Kidney (tissue), 14 donors: ENCODE measurements around the gene TASOR. TPM values are rescaled to one million over a fixed set of nuclear protein-coding genes. Genes with fewer than 3 reads are reported as not detected.

ENCODE experiments used
- DNase-seq, 5 donors: peaks; one replicate each; pipeline ENCODE4 v3.0.0-alpha.2; 2013 to 2020
- FAIRE-seq: peaks from 2 replicates; lab custom pipeline; 2012; peaks lifted over from hg19 to GRCh38; lab: Jason Lieb, UNC
- H3K27ac ChIP-seq, 2 donors: one replicate each; pipeline ENCODE4 v1.7.0; 2013; ENCODE audit warnings: low read depth in 2 of 2, low read length in 2 of 2, inconsistent platforms in 1 of 2
- H3K27me3 ChIP-seq: one replicate; pipeline ENCODE4 v1.7.1; 2013; ENCODE audit warnings: low read length, inconsistent platforms; ENCODE audit not compliant: control insufficient read depth, insufficient read depth
- H3K36me3 ChIP-seq, 3 donors: one replicate each; pipeline versions ENCODE4 v1.7.0 to v1.7.1; 2013; ENCODE audit warnings: low read length in 3 of 3, control low read depth in 1 of 3, inconsistent platforms in 1 of 3; ENCODE audit not compliant: insufficient read depth in 3 of 3, control insufficient read depth in 2 of 3
- H3K4me1 ChIP-seq, 3 donors: one replicate each; pipeline versions ENCODE4 v1.7.0 to v1.7.1; 2013; ENCODE audit warnings: low read length in 3 of 3, inconsistent platforms in 1 of 3, low read depth in 1 of 3; ENCODE audit not compliant: control insufficient read depth in 2 of 3, insufficient read depth in 2 of 3
- H3K4me3 ChIP-seq, 3 donors: one replicate each; pipeline versions ENCODE4 v1.7.0 to v1.8.1; 2013; ENCODE audit warnings: low read length in 3 of 3, control low read depth in 1 of 3, inconsistent platforms in 1 of 3
- H3K9ac ChIP-seq, 3 donors: one replicate each; pipeline versions ENCODE4 v1.7.0 to v1.7.1; 2013; ENCODE audit warnings: low read length in 3 of 3, control low read depth in 1 of 3, inconsistent platforms in 1 of 3
- H3K9me3 ChIP-seq, 3 donors: one replicate each; pipeline versions ENCODE4 v1.7.0 to v1.7.1; 2013; ENCODE audit warnings: low read length in 3 of 3, control low read depth in 1 of 3, inconsistent platforms in 1 of 3; ENCODE audit not compliant: control insufficient read depth in 2 of 3, insufficient read depth in 1 of 3
- intact Hi-C: fragments of 100-400 bp; cut with DNase I; formaldehyde crosslinking; loops from one replicate; pipeline ENCODE4 v1.11.1; 2022
- polyA plus RNA-seq: library from polyadenylated mRNA; stranded (reverse); fragments of 350-450 nt; fragmentation: Illumina TruSeq; extraction: RNeasy Lipid Tissue Mini Kit (QIAGEN cat#74804); gene quantifications from one replicate; pipeline ENCODE4 v1.2.3, GENCODE V29; 2014; ENCODE audit warnings: low read depth, low replicate concordance; ENCODE audit not compliant: insufficient read depth
- total RNA-seq: library from RNA; stranded (reverse); fragmentation: NEBNext Ultra II Directional; extraction: Animal tissue kit (Norgen Biotek cat#: 25700); gene quantifications from one replicate; pipeline ENCODE4 v1.2.1, GENCODE V29; 2021
- TF ChIP-seq, protein P1 (sequence below): IDR thresholded peaks from 3 replicates; pipeline ENCODE4 v1.5.1; 2012; ENCODE audit warnings: mild to moderate bottlenecking, moderate library complexity, borderline replicate concordance; ENCODE audit not compliant: insufficient read depth; ENCODE audit errors: extremely low read depth
- donor health status: control.
- donor health status: control.
- donor health status: control.
- donor health status: control.
- donor health status: control.
- donor health status: DM: yes; HTN: yes; CAD: no.
- donor health status: Normal renal cell carcinoma (clear cell type).

The TASOR gene
- total and polyA plus RNA-seq, 2 donors from 2014 or later = 22.0 to 60.9 TPM

DNA sequence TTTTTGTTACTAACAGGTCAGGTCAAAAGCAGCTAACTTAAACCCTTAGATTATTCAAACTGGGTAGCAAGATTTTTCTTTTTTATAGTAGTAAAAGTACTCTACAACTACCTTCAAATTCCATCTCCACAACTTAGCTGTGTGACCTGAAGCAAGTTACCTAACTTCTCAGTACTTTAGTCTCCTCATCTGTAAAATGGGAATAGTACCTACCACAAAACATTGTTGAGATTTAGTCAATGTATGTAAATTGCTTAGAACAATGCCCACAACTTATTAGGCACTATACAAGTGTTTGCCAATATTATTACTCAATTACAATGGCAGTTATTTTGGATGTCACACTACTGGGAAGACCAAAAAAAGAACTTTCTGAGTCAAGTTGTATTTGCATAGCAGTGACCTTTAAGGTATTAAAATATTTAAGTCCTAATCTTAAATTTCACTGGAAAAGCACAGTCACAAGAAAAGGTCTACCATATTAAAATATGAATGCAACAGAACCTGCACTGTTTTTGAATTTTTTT, 2.9 kb downstream of the TASOR start:
- DNase-seq (no peak), FAIRE-seq (no peak)

DNA sequence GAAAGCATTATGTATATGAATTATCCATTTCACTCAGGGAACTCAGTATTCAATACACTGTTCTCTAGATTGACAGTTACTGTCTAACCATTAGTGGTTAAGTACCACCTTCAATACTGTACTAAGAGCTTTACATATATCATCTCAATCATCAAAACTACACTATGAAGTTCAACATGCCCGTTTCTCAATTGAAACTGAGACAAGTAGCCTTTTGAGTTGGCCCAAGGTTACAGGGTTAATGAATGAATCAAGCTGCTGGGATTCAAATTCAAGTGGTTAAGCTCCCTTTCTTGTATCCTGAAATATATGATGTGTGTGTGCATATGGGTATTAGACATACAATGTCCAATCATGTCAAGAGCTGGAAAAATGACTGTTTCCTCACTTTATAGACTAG, 5.8 kb downstream of the TASOR start:
- Histone ChIP-seq H3K36me3 (peaks cover 0 to 5% (median 0%) of the 10 kb centered on the region in 3 donors), H3K9ac (no peak overlapping the region), H3K4me1 (peaks cover 0 to 16% (median 3%) of the 10 kb centered on the region in 3 donors), H3K27me3 (no peaks in the 10 kb centered on the region), H3K9me3 (no peaks in the 10 kb centered on the region), H3K27ac (no peak overlapping the region), H3K4me3 (no peak overlapping the region)
- TF ChIP-seq, protein P1, sequence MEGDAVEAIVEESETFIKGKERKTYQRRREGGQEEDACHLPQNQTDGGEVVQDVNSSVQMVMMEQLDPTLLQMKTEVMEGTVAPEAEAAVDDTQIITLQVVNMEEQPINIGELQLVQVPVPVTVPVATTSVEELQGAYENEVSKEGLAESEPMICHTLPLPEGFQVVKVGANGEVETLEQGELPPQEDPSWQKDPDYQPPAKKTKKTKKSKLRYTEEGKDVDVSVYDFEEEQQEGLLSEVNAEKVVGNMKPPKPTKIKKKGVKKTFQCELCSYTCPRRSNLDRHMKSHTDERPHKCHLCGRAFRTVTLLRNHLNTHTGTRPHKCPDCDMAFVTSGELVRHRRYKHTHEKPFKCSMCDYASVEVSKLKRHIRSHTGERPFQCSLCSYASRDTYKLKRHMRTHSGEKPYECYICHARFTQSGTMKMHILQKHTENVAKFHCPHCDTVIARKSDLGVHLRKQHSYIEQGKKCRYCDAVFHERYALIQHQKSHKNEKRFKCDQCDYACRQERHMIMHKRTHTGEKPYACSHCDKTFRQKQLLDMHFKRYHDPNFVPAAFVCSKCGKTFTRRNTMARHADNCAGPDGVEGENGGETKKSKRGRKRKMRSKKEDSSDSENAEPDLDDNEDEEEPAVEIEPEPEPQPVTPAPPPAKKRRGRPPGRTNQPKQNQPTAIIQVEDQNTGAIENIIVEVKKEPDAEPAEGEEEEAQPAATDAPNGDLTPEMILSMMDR = no peak
- FAIRE-seq = no peak
- no peak for DNase-seq
- intact Hi-C loops = no loop called here

More for the DNA sequence above, 2.9 kb downstream of the TASOR start:
- Histone ChIP-seq H3K9me3 (peaks cover 0 to 3% (median 0%) of the 10 kb centered on the region in 3 donors), H3K27me3 (no peaks in the 10 kb centered on the region), H3K9ac (no peak overlapping the region), H3K36me3 (no peaks in the 10 kb centered on the region), H3K4me3 (peak overlapping the region in 1 of 3 donors; percentile 26), H3K4me1 (peaks cover 3 to 16% (median 4%) of the 10 kb centered on the region in 3 donors), H3K27ac (no peak overlapping the region)
- TF ChIP-seq, protein P1 = no peak
- intact Hi-C loops = no loop called here

DNA sequence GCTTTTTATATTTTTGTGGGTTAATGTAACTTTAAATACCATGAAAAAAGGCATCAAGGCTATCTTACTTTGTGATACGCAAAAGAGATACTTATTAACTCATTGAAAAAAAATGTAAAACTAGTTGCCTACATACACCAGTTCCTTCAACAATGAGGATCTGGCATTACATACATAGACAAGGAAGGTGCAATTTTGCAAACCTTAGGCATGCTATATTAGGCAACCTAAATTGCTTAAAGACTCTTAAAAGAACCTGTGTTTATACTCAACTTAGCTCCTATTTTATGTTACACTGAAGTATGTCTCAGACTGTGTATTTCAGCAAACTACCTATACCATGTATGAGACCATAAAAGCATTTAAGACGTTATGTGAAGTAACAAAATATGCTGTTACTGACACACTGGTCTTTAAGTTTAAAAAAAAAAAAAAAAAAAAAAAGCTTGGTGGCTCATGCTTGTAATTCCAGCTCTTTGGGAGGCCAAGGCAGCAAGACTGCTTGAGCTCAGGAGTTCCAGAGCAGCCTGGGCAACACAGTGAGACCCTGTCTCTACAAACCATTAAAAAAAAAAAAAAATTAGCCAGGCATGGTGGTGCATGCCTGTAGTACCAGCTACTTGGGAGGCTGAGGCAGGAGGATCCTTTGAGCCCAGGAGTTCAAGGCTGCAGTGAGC, 9.1 kb downstream of the TASOR start:
- Histone ChIP-seq H3K4me3 (no peak overlapping the region), H3K27ac (no peak overlapping the region), H3K9me3 (no peaks in the 10 kb centered on the region), H3K27me3 (no peaks in the 10 kb centered on the region), H3K36me3 (peaks cover 0 to 10% (median 2%) of the 10 kb centered on the region in 3 donors), H3K4me1 (no peaks in the 10 kb centered on the region), H3K9ac (no peak overlapping the region)
- DNase-seq (no peak), FAIRE-seq (no peak)
- intact Hi-C loops = no loop called here
- TF ChIP-seq, protein P1 = no peak
